GM21529 (cell line): ENCODE results near the gene ATP8B1.
"Not testable (repeated sequence)": the region's sequence is repeated elsewhere in the genome, so short reads cannot be mapped to it uniquely, and the experiment has no call there.

ENCODE experiments used
- ATAC-seq: cut with Tn5 transposase; IDR thresholded peaks from one replicate; pipeline ENCODE4 v1.9.1; 2021; ENCODE audit not compliant: unreplicated experiment

Gene ATP8B1

GRCh38 chr18:57733861-57734260 is 69.3 kb downstream of the ATP8B1 start:
- no peak for ATAC-seq

GRCh38 chr18:57730146-57730545 is 73.0 kb downstream of the ATP8B1 start:
- ATAC-seq: no peak

GRCh38 chr18:57728941-57729511 is 74.1 kb downstream of the ATP8B1 start:
- no peak for ATAC-seq

GRCh38 chr18:57727952-57728807 is 74.9 kb downstream of the ATP8B1 start:
- no peak for ATAC-seq

- ATAC-seq: not testable (repeated sequence)
These were observed 83.7 kb downstream of the ATP8B1 start for GRCh38 chr18:57719211-57719935.

GRCh38 chr18:57716549-57716948 is 86.6 kb downstream of the ATP8B1 start:
- no peak for ATAC-seq

GRCh38 chr18:57715671-57716070 is 87.4 kb downstream of the ATP8B1 start:
- no peak for ATAC-seq

- ATAC-seq: no peak
These were observed 88.0 kb downstream of the ATP8B1 start for GRCh38 chr18:57715073-57715472.

GRCh38 chr18:57710226-57710625 is 92.9 kb downstream of the ATP8B1 start:
- ATAC-seq: no peak

- no peak for ATAC-seq
These were observed 93.8 kb downstream of the ATP8B1 start for GRCh38 chr18:57709335-57709734.

- no peak for ATAC-seq
These were observed 94.8 kb downstream of the ATP8B1 start for GRCh38 chr18:57708288-57708687.

- ATAC-seq: no peak
These were observed 97.1 kb downstream of the ATP8B1 start for GRCh38 chr18:57705832-57706595.

GRCh38 chr18:57705011-57705410 is 98.1 kb downstream of the ATP8B1 start:
- ATAC-seq: no peak

- ATAC-seq: no peak
These were observed 104.4 kb downstream of the ATP8B1 start for GRCh38 chr18:57698571-57699276.

- no peak for ATAC-seq
These were observed 105.7 kb downstream of the ATP8B1 start for GRCh38 chr18:57697426-57697825.

GRCh38 chr18:57696271-57696670 is 106.8 kb downstream of the ATP8B1 start:
- ATAC-seq: no peak

GRCh38 chr18:57691363-57691762 is 111.8 kb downstream of the ATP8B1 start:
- ATAC-seq: no peak

GRCh38 chr18:57687970-57688369 is 115.1 kb downstream of the ATP8B1 start:
- no peak for ATAC-seq

- no peak for ATAC-seq
These were observed 119.6 kb downstream of the ATP8B1 start for GRCh38 chr18:57683470-57683869.
